Measurements from ENCODE around the gene SCNM1. TPM values are rescaled to one million over a fixed set of nuclear protein-coding genes. Genes with fewer than 3 reads are reported as not detected.
A peak's percentile ranks its signal among the peaks of the same experiment; 100 is the strongest.

The SCNM1 gene
- total and polyA plus RNA-seq, 9 of the 15 experiments (the other 6 are each of a cell fraction or from before 2014, with no cell fraction given), result 17.2 to 204 (median 63.0) TPM

- TF ChIP-seq HNRNPLL (IDR thresholded peaks at IDR 0.05; ENCODE audit: low read depth, low read length, poor library complexity, severe bottlenecking), result peak; percentile 83
- TF ChIP-seq PKNOX1 (IDR thresholded peaks at IDR 0.05), result peak; percentile 42; the same call in 1 of the 2 replicates
- TF ChIP-seq ZNF780A (CRISPR knock-in tag; IDR thresholded peaks at IDR 0.05), result no peak
- peak; percentile 66; the same call in 1 of the 2 replicates for TF ChIP-seq L3MBTL2 (IDR thresholded peaks at IDR 0.05)
- TF ChIP-seq ZNF232 (CRISPR knock-in tag; IDR thresholded peaks at IDR 0.05), result no peak; the same call in 1 of the 2 replicates
- TF ChIP-seq POLR2A (conservative IDR thresholded peaks at IDR 0.05), result peak; percentile 71
- TF ChIP-seq TAF7 (tag; IDR thresholded peaks at IDR 0.05), result 0 out of 2 replicates have a peak, but pooled peaks have one; percentile 16
- TF ChIP-seq ZNF174 (CRISPR knock-in tag; IDR thresholded peaks at IDR 0.05), result no peak
- TF ChIP-seq RBM22 (IDR thresholded peaks at IDR 0.05; ENCODE audit: low read depth, low read length, poor library complexity, severe bottlenecking), result no peak
- peak; percentile 92 for TF ChIP-seq POLR2G (IDR thresholded peaks at IDR 0.05; ENCODE audit: low read depth, low read length)
- TF ChIP-seq CBX8 (IDR thresholded peaks at IDR 0.05; ENCODE audit: borderline replicate concordance, extremely low read depth, low read depth, low read length, poor library complexity, severe bottlenecking), result no peak
- TF ChIP-seq MITF (IDR thresholded peaks at IDR 0.05), result no peak
- TF ChIP-seq, protein P1, sequence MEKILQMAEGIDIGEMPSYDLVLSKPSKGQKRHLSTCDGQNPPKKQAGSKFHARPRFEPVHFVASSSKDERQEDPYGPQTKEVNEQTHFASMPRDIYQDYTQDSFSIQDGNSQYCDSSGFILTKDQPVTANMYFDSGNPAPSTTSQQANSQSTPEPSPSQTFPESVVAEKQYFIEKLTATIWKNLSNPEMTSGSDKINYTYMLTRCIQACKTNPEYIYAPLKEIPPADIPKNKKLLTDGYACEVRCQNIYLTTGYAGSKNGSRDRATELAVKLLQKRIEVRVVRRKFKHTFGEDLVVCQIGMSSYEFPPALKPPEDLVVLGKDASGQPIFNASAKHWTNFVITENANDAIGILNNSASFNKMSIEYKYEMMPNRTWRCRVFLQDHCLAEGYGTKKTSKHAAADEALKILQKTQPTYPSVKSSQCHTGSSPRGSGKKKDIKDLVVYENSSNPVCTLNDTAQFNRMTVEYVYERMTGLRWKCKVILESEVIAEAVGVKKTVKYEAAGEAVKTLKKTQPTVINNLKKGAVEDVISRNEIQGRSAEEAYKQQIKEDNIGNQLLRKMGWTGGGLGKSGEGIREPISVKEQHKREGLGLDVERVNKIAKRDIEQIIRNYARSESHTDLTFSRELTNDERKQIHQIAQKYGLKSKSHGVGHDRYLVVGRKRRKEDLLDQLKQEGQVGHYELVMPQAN (IDR thresholded peaks at IDR 0.05; ENCODE audit: borderline replicate concordance), result 0 out of 2 replicates have a peak, but pooled peaks have one; percentile 35
- no peak for TF ChIP-seq SPI1 (IDR thresholded peaks at IDR 0.05; ENCODE audit: borderline replicate concordance, low read depth, low read length)
- no peak for TF ChIP-seq TSHZ1 (CRISPR knock-in tag; IDR thresholded peaks at IDR 0.05)
- peak; percentile 83 for TF ChIP-seq LCOR (CRISPR knock-in tag; IDR thresholded peaks at IDR 0.05)
- no peak for TF ChIP-seq CHD4 (IDR thresholded peaks at IDR 0.05; ENCODE audit: insufficient read depth, insufficient replicate concordance, low read depth, low read length, poor library complexity, severe bottlenecking)
- TF ChIP-seq PHF20 (IDR thresholded peaks at IDR 0.05; ENCODE audit: partially characterized antibody), result peak; percentile 54
- TF ChIP-seq ATF7 (IDR thresholded peaks at IDR 0.05), result peak; percentile 49; the same call in 1 of the 2 replicates
- peak; percentile 30 for TF ChIP-seq SP2 (IDR thresholded peaks at IDR 0.05; ENCODE audit: extremely low read depth, low read depth, low read length, poor library complexity, severe bottlenecking)
These were observed 19.4 kb upstream of the SCNM1 start, which contains the start of gene SEMA6C (continued) for GRCh38 chr1:151146412-151147131.
